PC-3 (cell line): Measurements from ENCODE around the gene MAPKAPK3. TPM values are rescaled to one million over a fixed set of nuclear protein-coding genes. Genes with fewer than 3 reads are reported as not detected.

ENCODE experiments used
- ATAC-seq: fragments of 200-7000 bp; cut with Tn5 transposase; 2 replicates; pipeline ENCODE4 v1.9.1; 2020; ENCODE audit warnings: mild to moderate bottlenecking, moderate library complexity
- BruUV-seq: library from RNA; stranded (reverse); fragments of 400-500 nt; replicated peaks from 2 replicates; lab custom pipeline; 2021; lab: Mats Ljungman, UMichigan
- CTCF ChIA-PET: fragments of 300-600 bp; sonication (Branson Sonifier 250); formaldehyde crosslinking; loops from one replicate; lab custom pipeline; 2022; ENCODE audit warnings: antibody characterized with exemption; lab: Charles Lee
- POLR2A ChIA-PET: fragments of 300-600 bp; sonication (Branson Sonifier 250); formaldehyde crosslinking; loops from one replicate; lab custom pipeline; 2022; ENCODE audit warnings: antibody characterized with exemption; ENCODE audit not compliant: unreplicated experiment; lab: Charles Lee
- DNase-seq: peaks from one replicate; pipeline ENCODE4 v3.0.0-alpha.2; 2015
- H2AFZ ChIP-seq: fragments of 300-600 bp; sonication (generic); 2 replicates; pipeline ENCODE4 v1.6.0; 2016; ENCODE audit warnings: antibody characterized with exemption, low read length
- H3F3A ChIP-seq: fragments of 300-600 bp; sonication (generic); one replicate; pipeline ENCODE4 v1.6.0; 2017; ENCODE audit warnings: antibody characterized with exemption, low read length, control low read depth, mild to moderate bottlenecking; ENCODE audit not compliant: unreplicated experiment
- H3K27ac ChIP-seq: fragments of 300-600 bp; sonication (generic); 2 replicates; pipeline ENCODE4 v1.5.1; 2016; ENCODE audit warnings: mild to moderate bottlenecking, low read length
- H3K27me3 ChIP-seq: fragments of 300-600 bp; sonication (generic); 2 replicates; pipeline ENCODE4 v1.6.1; 2016; ENCODE audit warnings: low read length, mixed read lengths
- H3K36me3 ChIP-seq: fragments of 300-600 bp; sonication (generic); 2 replicates; pipeline ENCODE4 v1.6.1; 2016; ENCODE audit warnings: low read depth, mixed run types, low read length, mixed read lengths
- H3K4me1 ChIP-seq: fragments of 300-600 bp; sonication (generic); 2 replicates; pipeline ENCODE4 v1.5.1; 2016; ENCODE audit warnings: low read length; ENCODE audit not compliant: insufficient read depth
- H3K4me2 ChIP-seq: fragments of 300-600 bp; sonication (generic); 2 replicates; pipeline ENCODE4 v1.6.0; 2016; ENCODE audit warnings: low read length
- H3K4me3 ChIP-seq: fragments of 300-600 bp; sonication (generic); 2 replicates; pipeline ENCODE4 v1.5.1; 2016; ENCODE audit warnings: mild to moderate bottlenecking, low read length, mixed read lengths
- H3K79me2 ChIP-seq: fragments of 300-600 bp; sonication (generic); 2 replicates; pipeline ENCODE4 v1.6.1; 2017; ENCODE audit warnings: low read length, mixed read lengths
- H3K9ac ChIP-seq: fragments of 300-600 bp; sonication (generic); 2 replicates; pipeline ENCODE4 v1.6.0; 2016; ENCODE audit warnings: mild to moderate bottlenecking, low read length
- H3K9me2 ChIP-seq: fragments of 300-600 bp; sonication (generic); replicated peaks from 2 replicates; pipeline ENCODE4 v1.6.1; 2016; ENCODE audit warnings: mixed run types, low read length, mixed read lengths
- H3K9me3 ChIP-seq: fragments of 300-600 bp; sonication (generic); 2 replicates; pipeline ENCODE4 v1.6.1; 2016; ENCODE audit warnings: low read length, mixed read lengths
- H4K20me1 ChIP-seq: fragments of 300-600 bp; sonication (generic); 2 replicates; pipeline ENCODE4 v1.6.1; 2016; ENCODE audit warnings: low read length, mixed read lengths
- EZH2 ChIP-seq: fragments of 300-600 bp; sonication (generic); IDR thresholded peaks from one replicate; pipeline ENCODE4 v1.6.1; 2017; ENCODE audit warnings: antibody characterized with exemption, mild to moderate bottlenecking, low read length; ENCODE audit not compliant: unreplicated experiment
- EZH2phosphoT487 ChIP-seq: fragments of 300-600 bp; sonication (generic); IDR thresholded peaks from 2 replicates; pipeline ENCODE4 v1.6.1; 2018; ENCODE audit warnings: mild to moderate bottlenecking, antibody characterized with exemption, low read length, borderline replicate concordance
- intact Hi-C: fragments of 100-400 bp; cut with micrococcal nuclease; formaldehyde crosslinking; loops from 2 replicates; pipeline ENCODE4 v1.9.0; 2023
- microRNA-seq: library from miRNA; unstranded; fragments of <30 nt; microRNA quantifications from one replicate; pipeline ENCODE4 v1.1.0, GENCODE V29; 2020; ENCODE audit not compliant: unreplicated experiment
- total RNA-seq: library from RNA; depleted of rRNA; stranded (reverse); fragments of >200 nt; gene quantifications from 2 replicates; pipeline ENCODE4 v1.2.3, GENCODE V29; 2014; rRNA removed
- TF ChIP-seq, protein P1 (sequence below): fragments of 300-600 bp; sonication (generic); conservative IDR thresholded peaks from 2 replicates; pipeline ENCODE4 v1.5.1; 2017; ENCODE audit warnings: antibody characterized with exemption, low read depth, mild to moderate bottlenecking, low read length

MAPKAPK3 gene
- total RNA-seq, 1 experiment from 2014 or later = 142 TPM

DNA sequence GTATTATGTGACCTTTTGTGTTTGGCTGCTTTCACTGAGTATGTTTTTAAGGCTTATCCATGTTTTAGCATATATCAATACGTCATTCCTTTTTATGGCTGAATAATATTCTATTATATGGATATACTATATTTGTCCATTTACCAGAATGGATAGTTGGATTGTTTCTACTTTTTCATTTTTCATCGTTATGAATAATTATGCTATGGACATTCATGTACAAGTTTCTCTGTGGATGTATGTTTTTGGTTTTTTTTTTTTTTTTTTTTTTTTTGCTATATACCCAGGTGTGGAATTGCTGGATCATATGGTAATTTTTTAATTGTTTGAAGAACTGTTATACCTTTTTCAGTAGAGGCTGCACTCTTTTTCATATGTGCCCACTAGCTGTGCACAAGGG lies 81.3 kb downstream of the MAPKAPK3 start:
- BruUV-seq = no TSS peak
- POLR2A ChIA-PET = no interaction called here

More for the DNA sequence above, 81.3 kb downstream of the MAPKAPK3 start:
- TF ChIP-seq EZH2phosphoT487 = no peak
- TF ChIP-seq EZH2 = no peak
- TF ChIP-seq, protein P1, sequence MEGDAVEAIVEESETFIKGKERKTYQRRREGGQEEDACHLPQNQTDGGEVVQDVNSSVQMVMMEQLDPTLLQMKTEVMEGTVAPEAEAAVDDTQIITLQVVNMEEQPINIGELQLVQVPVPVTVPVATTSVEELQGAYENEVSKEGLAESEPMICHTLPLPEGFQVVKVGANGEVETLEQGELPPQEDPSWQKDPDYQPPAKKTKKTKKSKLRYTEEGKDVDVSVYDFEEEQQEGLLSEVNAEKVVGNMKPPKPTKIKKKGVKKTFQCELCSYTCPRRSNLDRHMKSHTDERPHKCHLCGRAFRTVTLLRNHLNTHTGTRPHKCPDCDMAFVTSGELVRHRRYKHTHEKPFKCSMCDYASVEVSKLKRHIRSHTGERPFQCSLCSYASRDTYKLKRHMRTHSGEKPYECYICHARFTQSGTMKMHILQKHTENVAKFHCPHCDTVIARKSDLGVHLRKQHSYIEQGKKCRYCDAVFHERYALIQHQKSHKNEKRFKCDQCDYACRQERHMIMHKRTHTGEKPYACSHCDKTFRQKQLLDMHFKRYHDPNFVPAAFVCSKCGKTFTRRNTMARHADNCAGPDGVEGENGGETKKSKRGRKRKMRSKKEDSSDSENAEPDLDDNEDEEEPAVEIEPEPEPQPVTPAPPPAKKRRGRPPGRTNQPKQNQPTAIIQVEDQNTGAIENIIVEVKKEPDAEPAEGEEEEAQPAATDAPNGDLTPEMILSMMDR = no peak
- CTCF ChIA-PET = no interaction called here
- no peak for ATAC-seq
- DNase-seq = no peak
- no peak overlapping the region for H3K4me2 ChIP-seq
- intact Hi-C loops = no loop called here
- H3F3A ChIP-seq = no peaks in the 10 kb centered on the region
- H3K27ac ChIP-seq = no peak overlapping the region
- H3K27me3 ChIP-seq = peaks cover 24% of the 10 kb centered on the region
- H3K79me2 ChIP-seq = no peaks in the 10 kb centered on the region
- no peaks in the 10 kb centered on the region for H3K4me1 ChIP-seq
- H3K4me3 ChIP-seq = no peak overlapping the region
- H3K9me2 ChIP-seq = no peaks in the 10 kb centered on the region
- H3K36me3 ChIP-seq = no peaks in the 10 kb centered on the region
- H3K9me3 ChIP-seq = no peaks in the 10 kb centered on the region
- H3K9ac ChIP-seq = no peak overlapping the region
- no peak overlapping the region for H2AFZ ChIP-seq
- H4K20me1 ChIP-seq = no peaks in the 10 kb centered on the region

Small RNA genes lying within 50 kb of the gene (microRNA-seq; reads per million reads assigned to microRNA genes)
- 9.3 reads per million, percentile 35 among the genes with 10 or more reads in this experiment for gene MIR4787

Other genes starting within 250 kb of the MAPKAPK3 start
- 0.17 and 0.44 TPM in 2 replicates for gene CACNA2D2, start 113.5 kb upstream of the MAPKAPK3 start, total RNA-seq
- 31.2 and 33.9 TPM in 2 replicates for gene C3orf18, start 49.4 kb upstream of the MAPKAPK3 start, total RNA-seq
- 20.3 and 22.2 TPM in 2 replicates for gene HEMK1, start 47.6 kb upstream of the MAPKAPK3 start, total RNA-seq
- gene CISH, start 5.4 kb upstream of the MAPKAPK3 start, total RNA-seq = 1.6 and 2.3 TPM in 2 replicates
- gene DOCK3, start 57.8 kb downstream of the MAPKAPK3 start, total RNA-seq = under 0.01 and 0.15 TPM in 2 replicates